ENCODE measurements around the gene DIO1.
"Not testable (repeated sequence)": the region's sequence is repeated elsewhere in the genome, so short reads cannot be mapped to it uniquely, and the experiment has no call there.

The DIO1 gene

GRCh38 chr1:53893999-53894636 is at the start of gene DIO1:
Gene DIO1, plus strand, starts transcription at chr1:53894187. Its CDS starts 24 bp downstream, at chr1:53894211.
- DNase-seq (ENCODE audit: low spot score) = no peak

- DNase-seq (ENCODE audit: low spot score) = no peak
These were observed 46.0 kb upstream of the DIO1 start for GRCh38 chr1:53847980-53848379.

DNA sequence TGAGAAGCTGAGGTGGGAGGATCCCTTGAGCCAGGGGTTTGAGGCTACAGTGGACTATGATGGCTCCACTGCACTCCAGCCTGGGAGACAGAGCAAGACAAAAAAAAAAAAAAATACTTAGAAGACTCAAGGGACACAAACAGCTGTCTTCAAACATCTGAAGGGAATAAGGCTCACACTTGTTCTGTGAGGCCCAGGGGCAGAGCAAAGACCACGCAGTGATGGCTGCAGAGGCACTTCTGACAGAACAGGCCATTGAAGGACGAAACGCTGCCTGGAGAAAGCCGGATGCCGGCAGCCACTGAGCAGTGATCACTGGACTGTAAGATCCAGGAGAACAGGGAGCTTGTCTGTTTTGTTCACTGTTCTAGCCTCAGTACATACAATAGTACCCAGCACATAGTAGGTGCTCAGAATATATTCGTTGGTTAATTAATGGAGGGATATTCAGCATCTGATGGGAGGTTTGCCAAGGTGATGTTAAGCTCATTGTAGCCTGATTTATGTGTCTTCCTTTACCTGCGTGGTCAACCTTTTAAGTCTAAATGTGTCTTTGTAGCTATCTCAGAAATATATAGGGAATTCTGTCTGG is 43.8 kb upstream of the DIO1 start:
- DNase-seq (ENCODE audit: low spot score) = no peak

DNA sequence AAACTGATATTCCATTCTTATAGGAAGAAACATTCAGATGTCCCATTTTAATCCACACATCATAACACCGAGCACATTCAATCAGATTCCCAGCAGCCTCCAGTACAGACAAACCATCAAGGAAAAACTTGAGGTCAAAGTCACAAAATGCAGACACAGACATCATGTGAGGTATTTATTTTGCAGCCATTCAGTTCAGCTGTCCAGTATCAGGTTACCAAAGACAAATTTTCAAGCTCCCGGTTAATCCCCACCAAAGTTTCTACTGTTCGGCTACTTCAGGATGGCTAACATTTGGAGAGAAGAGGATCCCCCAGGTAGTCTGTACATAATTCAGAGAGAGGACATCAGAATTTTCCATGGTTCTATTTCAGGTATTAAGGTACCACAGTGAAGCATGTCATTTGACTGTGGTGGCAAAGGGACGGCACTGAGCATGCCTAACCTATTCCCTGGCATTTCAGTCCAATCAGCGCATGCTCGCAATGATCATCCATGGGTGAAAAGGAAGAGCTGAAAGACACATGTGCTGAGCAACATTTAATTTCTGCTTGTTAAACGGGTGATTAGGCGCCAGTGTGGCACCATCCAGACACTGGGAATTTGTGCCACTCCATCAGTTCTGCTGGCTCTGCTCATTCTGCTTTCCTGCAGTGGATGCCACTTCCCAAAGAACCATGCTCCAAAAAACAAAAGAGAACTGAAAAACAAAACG is 42.3 kb upstream of the DIO1 start:
- DNase-seq (ENCODE audit: low spot score) = no peak

- peak; percentile 74 for DNase-seq (ENCODE audit: low spot score)
These were observed 33.0 kb upstream of the DIO1 start for GRCh38 chr1:53860967-53861411.

DNA sequence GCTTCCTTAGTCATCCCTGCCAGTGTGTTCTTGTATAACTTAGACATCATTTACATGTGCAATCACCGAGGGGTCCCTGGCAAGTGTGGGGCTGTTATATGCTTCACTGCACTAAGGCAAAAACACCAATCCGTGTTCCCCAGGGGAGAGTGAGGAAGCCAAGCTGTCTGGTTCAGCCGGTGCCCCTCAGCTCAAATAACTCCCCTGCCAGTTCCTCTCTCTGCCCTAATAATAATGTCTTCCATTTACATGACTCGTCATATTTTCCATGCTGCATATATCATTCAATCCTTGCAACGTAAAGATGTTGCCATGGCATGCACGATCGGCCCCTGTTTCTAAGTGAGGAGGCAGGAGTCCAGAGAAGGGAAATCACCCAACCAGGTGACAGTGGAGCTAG is 31.5 kb upstream of the DIO1 start:
- no peak for DNase-seq (ENCODE audit: low spot score)

DNA sequence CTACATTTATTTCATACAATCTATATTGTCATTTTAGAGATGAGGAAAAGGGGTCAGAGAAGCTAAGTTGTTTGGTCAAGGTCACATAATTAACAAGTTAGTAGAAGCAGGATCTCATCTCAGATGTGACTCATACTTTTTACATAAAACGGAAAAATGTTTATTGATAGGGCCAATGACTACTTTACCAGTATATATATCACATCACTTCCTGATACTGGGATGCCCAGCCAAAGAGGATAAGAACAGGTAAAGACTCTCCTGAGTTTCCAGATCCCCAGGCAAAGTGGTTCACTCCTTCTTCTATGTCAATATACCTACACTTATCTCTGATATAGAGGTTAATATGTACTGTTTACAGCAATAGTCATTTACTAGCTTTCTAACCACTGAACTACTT is 25.4 kb upstream of the DIO1 start:
- DNase-seq (ENCODE audit: low spot score) = no peak

DNA sequence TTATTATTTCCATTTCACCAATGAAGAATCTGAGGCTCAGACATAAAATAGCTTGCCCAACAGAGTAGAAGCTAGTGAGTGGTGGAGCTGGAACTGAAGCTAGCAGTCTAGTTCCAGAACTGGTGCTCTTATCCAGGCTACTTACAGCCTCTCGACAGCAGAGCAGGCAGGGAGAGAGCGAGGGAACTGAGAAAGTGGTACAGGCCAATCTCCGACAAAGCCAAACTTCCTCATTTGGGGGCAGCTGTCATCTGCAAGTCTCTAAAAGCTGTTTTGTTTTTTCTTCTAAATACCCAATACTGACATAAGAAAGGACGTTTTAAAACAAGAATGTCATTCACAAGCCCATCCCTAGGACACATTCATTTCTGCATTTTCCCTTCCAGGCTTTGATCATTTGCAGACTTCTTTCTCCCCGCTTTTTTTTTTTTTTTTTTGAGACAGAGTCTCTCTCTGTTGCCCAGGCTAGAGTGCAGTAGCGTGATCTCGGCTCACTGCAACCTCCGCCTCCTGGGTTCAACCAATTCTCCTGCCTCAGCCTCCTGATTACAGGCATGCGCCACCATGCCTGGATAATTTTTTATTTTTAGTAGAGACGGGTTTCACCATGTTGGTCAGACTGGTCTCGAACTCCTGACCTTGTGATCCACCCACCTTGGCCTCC is 24.4 kb upstream of the DIO1 start:
- no peak for DNase-seq (ENCODE audit: low spot score)

DNA sequence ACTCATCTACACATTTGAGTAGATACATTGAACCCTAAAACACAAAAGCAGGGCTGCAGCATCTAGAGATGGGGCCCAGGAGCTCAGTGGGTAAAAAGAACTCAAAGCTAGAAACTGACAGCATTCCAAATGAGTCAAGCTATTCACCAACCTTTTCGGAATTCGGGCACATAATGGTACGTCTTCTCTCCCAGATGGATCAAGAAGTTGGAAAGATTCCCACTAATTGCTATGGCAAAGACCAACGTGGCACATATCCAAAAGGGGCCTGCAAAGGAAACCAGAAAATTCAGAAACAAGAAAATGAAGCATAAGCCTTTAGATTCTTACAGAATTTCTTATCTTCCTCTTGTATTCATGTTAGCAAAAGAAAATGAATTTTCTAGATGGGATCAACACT is 22.8 kb upstream of the DIO1 start:
- DNase-seq (ENCODE audit: low spot score) = no peak

DNA sequence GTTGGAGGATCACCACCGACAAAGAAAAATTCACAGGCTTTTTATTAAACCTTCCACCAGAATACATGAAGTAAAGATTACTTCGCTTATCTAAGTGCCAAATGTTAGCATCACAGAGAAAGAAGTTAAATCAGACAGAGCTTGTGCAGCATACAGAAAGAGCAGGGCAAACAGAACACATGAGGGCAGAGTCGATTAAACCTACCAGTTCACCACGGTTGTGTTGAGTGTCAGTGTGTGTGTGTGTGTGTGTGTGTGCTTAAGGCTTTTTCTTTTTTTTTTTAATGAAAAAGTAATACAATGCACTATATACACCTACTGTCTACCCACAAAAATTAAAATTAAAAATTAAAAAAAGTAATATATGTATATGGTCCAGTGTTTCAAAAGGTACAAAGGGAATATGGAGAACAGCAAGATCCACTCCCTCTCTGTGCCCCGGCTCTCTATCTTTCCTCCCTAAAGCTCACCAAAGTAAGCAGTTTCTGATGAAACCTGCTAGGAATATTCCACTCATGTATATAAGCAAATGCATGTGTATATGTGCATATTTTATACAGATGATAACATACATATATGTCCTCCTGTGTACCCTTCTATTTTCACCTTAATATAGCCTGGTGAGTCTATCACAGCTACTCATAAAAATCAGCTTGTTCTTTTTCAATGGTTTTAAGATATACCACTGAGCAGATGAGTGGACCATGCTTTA is 22.1 kb upstream of the DIO1 start:
- DNase-seq (ENCODE audit: low spot score) = no peak

DNA sequence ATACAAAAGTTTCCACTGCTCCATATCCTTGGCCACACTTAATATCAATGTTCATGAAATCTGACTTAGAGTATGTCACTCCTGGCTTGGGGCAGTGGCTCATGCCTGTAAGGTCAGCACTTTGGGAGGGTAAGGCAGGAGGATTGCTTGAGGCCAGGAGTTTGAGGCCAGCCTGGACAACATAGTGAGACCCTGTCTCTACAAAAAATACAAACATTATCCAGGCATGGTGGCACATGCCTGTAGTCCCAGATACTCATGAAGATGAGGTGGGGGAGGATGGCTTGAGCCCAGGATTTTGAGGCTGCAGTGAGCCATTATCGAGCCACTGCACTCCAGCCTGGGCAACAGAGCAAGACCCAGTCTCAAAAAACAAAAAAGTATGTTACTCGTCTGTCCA is 18.8 kb upstream of the DIO1 start:
- DNase-seq (ENCODE audit: low spot score) = not testable (repeated sequence)

DNA sequence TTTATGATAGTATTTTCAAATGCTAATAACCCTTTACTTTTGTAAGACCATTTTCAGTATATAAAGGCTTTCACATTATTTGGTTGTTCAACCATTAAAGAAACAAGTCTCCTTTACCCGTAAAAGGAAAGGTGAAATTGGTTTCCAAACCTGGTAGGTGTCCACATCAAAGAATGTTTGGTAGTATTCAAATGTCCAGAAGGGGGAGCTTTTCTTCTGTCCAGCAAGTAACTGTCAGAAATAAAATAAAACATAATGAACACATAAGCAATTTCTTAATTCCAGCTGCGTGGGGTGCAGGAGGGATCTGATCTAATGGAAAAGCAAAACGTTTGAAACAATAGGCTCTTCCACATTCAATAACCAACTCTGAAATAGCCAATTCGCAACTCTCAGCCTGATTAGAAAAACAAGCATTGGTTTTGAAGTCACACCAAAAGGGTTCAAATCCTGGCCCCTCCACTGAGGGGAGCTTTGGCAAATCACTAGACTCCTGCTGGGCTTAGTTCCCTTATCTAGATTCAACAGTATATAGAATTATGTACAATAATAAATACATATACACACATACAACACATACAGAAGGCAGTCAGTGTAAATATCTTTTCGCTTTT is 15.4 kb upstream of the DIO1 start:
- peak; percentile 63 for DNase-seq (ENCODE audit: low spot score)

- not testable (repeated sequence) for DNase-seq (ENCODE audit: low spot score)
These were observed 12.1 kb upstream of the DIO1 start for GRCh38 chr1:53881853-53882252.

- not testable (repeated sequence) for DNase-seq (ENCODE audit: low spot score)
These were observed 10.4 kb upstream of the DIO1 start for GRCh38 chr1:53883600-53883999.

DNA sequence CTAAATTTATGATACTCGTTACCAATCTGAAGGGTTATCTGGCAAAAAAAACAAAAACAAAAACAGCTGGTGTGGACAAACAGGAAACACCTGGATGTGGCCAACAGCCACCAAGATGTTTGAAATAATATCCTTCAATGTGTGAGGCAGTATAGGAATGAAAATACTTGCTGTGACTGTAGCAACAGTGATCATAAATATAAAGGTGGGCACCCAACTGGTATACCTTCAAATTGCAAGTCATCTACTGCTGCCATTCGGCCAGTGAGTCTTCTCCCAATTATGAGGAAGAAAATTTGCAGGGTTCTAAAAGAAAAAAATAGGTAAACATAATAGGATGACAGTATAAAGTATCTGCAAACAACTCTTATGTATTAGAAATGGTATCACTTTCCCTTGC is 5.3 kb upstream of the DIO1 start:
- no peak for DNase-seq (ENCODE audit: low spot score)

DNA sequence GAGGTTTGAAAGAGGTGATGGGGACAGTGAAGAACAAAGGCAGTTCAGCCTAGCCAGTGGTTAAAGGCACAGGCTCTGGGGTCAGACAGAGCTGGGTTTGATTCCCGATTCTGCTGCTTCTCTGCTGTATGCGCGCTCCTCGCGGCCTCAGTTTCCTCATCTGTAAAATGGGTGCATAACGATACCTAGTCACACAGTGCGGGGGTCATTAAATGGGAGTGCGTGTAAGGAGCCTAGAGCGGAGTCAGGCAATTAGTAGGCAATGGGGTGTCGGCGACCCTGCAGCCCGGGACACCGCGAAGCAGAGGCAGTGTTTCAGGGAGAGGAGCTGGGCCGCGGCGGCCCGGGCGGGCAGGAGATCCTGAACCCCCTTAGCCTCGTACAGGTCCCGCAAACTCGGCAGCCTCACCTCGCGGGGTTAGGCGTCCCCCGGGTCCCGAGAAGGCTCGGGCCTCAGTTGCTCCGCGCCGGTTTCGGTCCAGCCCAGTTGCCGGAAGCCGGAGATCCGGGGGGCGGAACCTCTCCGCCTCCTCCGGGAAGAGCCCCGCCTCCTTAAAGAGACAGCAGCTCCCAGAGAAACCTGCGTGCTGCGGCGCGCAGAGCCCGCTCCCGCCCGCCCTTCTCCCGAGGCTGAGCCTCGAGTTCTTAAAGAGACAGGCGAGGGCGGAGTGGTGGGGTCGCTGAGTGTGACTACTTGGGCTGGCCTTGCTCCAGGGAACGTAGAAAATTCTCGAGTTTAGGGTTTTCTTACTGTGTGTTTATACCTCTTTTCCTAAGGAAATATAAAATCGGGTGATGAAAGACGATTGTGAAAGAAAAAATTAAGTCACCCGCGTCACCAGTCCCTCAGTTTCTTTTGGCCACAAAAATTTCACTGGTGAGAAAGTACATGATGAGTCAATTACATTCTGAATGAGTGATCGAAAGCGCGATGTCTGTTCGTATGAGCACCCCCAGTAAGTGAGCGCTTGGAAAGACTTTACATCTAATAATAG is 4.4 kb upstream of the DIO1 start, which contains the start of gene YIPF1:
TSS of gene YIPF1 (minus strand) at position 494 of the 995 bp plus-strand sequence. CDS start 860 bp downstream, outside the sequence.
- DNase-seq (ENCODE audit: low spot score) = peak; percentile 89

DNA sequence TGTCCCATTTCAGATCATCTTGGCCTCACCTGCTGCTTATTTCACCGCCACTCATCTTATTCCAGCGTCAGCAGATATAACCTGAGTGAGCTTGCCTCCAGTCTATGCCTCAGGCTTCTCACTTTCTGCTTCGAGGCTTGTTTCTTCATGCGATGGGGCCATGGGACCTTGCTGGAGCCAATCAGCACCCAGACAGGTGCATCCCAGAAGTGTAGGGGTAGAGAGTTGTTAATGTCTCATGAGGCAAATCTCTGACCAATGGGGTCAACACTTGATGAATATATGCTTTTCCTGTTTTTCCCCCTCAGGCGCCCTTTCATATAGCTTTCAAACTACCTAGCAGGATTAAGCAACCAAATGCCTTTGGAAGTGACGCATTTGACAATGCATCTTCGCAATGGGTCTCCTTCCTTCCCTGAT is 3.5 kb upstream of the DIO1 start:
- no peak for DNase-seq (ENCODE audit: low spot score)

GRCh38 chr1:53891018-53891417 is 3.0 kb upstream of the DIO1 start:
- no peak for DNase-seq (ENCODE audit: low spot score)

DNA sequence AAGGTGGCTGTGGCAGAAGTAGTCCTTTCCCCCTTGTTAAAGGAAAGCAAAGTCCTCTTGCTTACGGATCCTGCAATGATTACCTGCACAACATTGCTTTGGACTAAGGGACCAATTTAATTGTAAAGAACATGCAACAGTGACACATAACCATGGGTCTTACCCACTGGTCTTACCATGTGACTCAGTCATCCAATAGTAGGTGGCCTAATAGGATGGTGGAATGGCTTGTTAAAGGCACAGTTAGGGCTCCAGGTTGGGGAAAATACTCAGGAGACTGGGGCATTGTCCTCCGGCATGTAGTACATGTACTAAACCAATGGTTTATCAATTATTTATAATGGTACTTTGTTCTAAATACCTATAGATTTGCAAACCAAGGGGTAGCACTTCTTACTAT is 2.3 kb upstream of the DIO1 start:
- DNase-seq (ENCODE audit: low spot score) = no peak

DNA sequence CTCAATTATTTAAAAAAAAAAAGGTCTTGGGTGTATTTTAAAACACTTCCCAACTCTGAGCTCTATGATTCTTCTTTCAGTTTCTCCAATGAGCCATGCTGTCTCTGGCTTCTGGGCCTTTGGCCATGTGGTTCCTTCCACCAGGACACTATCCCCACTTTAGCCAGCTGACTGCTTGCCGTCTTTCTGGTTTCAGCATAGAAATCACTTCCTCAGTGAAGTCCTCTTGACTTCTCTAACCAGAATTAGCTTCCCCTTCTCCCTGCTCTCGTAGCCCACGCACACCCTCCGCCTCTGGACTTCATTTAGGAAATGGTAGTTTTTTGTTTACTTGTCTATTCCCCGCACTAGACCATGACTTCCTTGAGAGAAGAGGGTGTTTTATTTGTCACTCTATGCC is 1.1 kb upstream of the DIO1 start:
- DNase-seq (ENCODE audit: low spot score) = no peak

Data from hematopoietic multipotent progenitor cell treated with erythropoietin and hydrocortisone succinate and interleukin-3 and kit ligand, for 17 days (in vitro differentiated cells).